Ishikawa (cell line): Measurements from ENCODE around the gene LYRM4.

Experiments used
- CEBPB ChIP-seq: IDR thresholded peaks from 2 replicates; pipeline ENCODE4 v1.6.1; 2012
- CREB1 ChIP-seq: IDR thresholded peaks from 2 replicates; pipeline ENCODE4 v1.6.1; 2012; ENCODE audit warnings: low read depth
- EGR1 ChIP-seq: IDR thresholded peaks from 2 replicates; pipeline ENCODE4 v1.6.1; 2012
- EP300 ChIP-seq: IDR thresholded peaks from 2 replicates; pipeline ENCODE4 v1.6.1; 2012; ENCODE audit warnings: borderline replicate concordance
- FOXM1 ChIP-seq: IDR thresholded peaks from 2 replicates; pipeline ENCODE4 v1.6.1; 2012; ENCODE audit warnings: low read depth, borderline replicate concordance
- MAX ChIP-seq: IDR thresholded peaks from 2 replicates; pipeline ENCODE4 v1.6.1; 2012
- NFIC ChIP-seq: IDR thresholded peaks from 2 replicates; pipeline ENCODE4 v1.6.1; 2012
- RAD21 ChIP-seq: IDR thresholded peaks from 2 replicates; pipeline ENCODE4 v1.6.1; 2012; ENCODE audit warnings: low read depth
- REST ChIP-seq: IDR thresholded peaks from 2 replicates; pipeline ENCODE4 v1.6.1; 2012; ENCODE audit warnings: low read depth, mild to moderate bottlenecking
- TAF1 ChIP-seq: IDR thresholded peaks from 2 replicates; pipeline ENCODE4 v1.6.1; 2012; ENCODE audit warnings: low read depth, mild to moderate bottlenecking
- TCF12 ChIP-seq: IDR thresholded peaks from 2 replicates; pipeline ENCODE4 v1.6.1; 2012; ENCODE audit warnings: low read depth
- TEAD4 ChIP-seq: IDR thresholded peaks from 2 replicates; pipeline ENCODE4 v1.6.1; 2012
- USF1 ChIP-seq: IDR thresholded peaks from 2 replicates; pipeline ENCODE4 v1.6.1; 2012
- YY1 ChIP-seq: IDR thresholded peaks from 2 replicates; pipeline ENCODE4 v1.6.1; 2012; ENCODE audit warnings: low read depth
- ZBTB7A ChIP-seq: IDR thresholded peaks from 2 replicates; pipeline ENCODE4 v1.6.1; 2012; ENCODE audit warnings: low read depth

LYRM4 gene

DNA sequence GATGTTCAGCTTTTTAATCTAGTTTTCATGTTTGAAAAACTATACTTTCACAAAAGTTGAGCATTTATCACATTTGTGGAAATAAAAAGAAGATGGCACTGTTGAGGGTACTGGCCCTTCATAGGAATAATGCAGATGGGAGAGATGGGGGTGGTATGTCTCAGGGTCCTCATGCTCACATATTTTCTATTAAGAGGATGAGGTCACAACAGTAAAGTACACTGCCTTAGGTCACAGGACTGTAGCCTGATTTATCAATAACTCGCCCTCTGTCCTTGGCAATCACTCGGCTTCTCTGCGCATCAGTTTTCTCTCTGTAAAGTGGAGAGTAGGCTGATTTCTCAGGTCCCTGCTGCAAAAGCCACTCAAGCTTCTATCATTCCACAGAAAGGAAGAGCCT lies 119.7 kb downstream of the LYRM4 start:
- no peak for TF ChIP-seq EGR1
- TF ChIP-seq EP300 = no peak
- TF ChIP-seq FOXM1 = no peak
- no peak for TF ChIP-seq REST
- no peak for TF ChIP-seq MAX

GRCh38 chr6:5139828-5140771 lies 120.7 kb downstream of the LYRM4 start:
- no peak for TF ChIP-seq CREB1
- TF ChIP-seq EP300 = no peak
- no peak for TF ChIP-seq REST
- TF ChIP-seq TCF12 = no peak
- no peak for TF ChIP-seq USF1
- TF ChIP-seq TEAD4 = no peak
- TF ChIP-seq CEBPB = no peak
- no peak for TF ChIP-seq ZBTB7A
- no peak for TF ChIP-seq FOXM1
- no peak for TF ChIP-seq TAF1
- no peak for TF ChIP-seq MAX
- no peak for TF ChIP-seq NFIC
- no peak for TF ChIP-seq EGR1

- no peak for TF ChIP-seq RAD21
- TF ChIP-seq MAX = no peak
- TF ChIP-seq TAF1 = no peak
- no peak for TF ChIP-seq CEBPB
- no peak for TF ChIP-seq YY1
- no peak for TF ChIP-seq EP300
- TF ChIP-seq NFIC = no peak
- TF ChIP-seq FOXM1 = no peak
- TF ChIP-seq REST = no peak
- TF ChIP-seq EGR1 = no peak
- no peak for TF ChIP-seq USF1
- TF ChIP-seq CREB1 = no peak
- TF ChIP-seq TEAD4 = no peak
These were observed 121.5 kb downstream of the LYRM4 start for GRCh38 chr6:5138995-5139827.
